ENCODE data around the gene SLC43A1.

SLC43A1 gene

GRCh38 chr11:57502376-57502775 is 13.1 kb downstream of the SLC43A1 start:
- no peak for ATAC-seq
- TF ChIP-seq OSR1 (CRISPR knock-in tag; IDR thresholded peaks at IDR 0.05) = no peak
- TF ChIP-seq TOX (CRISPR knock-in tag; IDR thresholded peaks at IDR 0.05; ENCODE audit: borderline replicate concordance) = no peak
- no peak for TF ChIP-seq PPARA (CRISPR knock-in tag; IDR thresholded peaks at IDR 0.05; ENCODE audit: borderline replicate concordance)
- TF ChIP-seq PATZ1 (CRISPR knock-in tag; IDR thresholded peaks at IDR 0.05; ENCODE audit: borderline replicate concordance) = no peak
- no peak for TF ChIP-seq SNAI2 (CRISPR knock-in tag; IDR thresholded peaks at IDR 0.05)
- no peak for TF ChIP-seq ISL1 (CRISPR knock-in tag; IDR thresholded peaks at IDR 0.05)
- TF ChIP-seq ESRRG (CRISPR knock-in tag; IDR thresholded peaks at IDR 0.05) = no peak

GRCh38 chr11:57501953-57502352 is 13.5 kb downstream of the SLC43A1 start:
- no peak for TF ChIP-seq TSHZ2 (CRISPR knock-in tag; IDR thresholded peaks at IDR 0.05)
- no peak for ATAC-seq

GRCh38 chr11:57500926-57501325 is 14.6 kb downstream of the SLC43A1 start:
- TF ChIP-seq TSHZ2 (CRISPR knock-in tag; IDR thresholded peaks at IDR 0.05) (no peak), ZC3H10 (CRISPR knock-in tag; IDR thresholded peaks at IDR 0.05) (no peak), CSRNP3 (CRISPR knock-in tag; IDR thresholded peaks at IDR 0.05) (no peak), POU6F1 (CRISPR knock-in tag; IDR thresholded peaks at IDR 0.05; ENCODE audit: borderline replicate concordance, low read depth) (no peak), ISL1 (CRISPR knock-in tag; IDR thresholded peaks at IDR 0.05) (no peak), PPARA (CRISPR knock-in tag; IDR thresholded peaks at IDR 0.05; ENCODE audit: borderline replicate concordance) (no peak), CSDC2 (CRISPR knock-in tag; IDR thresholded peaks at IDR 0.05) (no peak), ZFP3 (CRISPR knock-in tag; IDR thresholded peaks at IDR 0.05) (no peak), GLIS3 (CRISPR knock-in tag; IDR thresholded peaks at IDR 0.05) (no peak), ARNTL (CRISPR knock-in tag; IDR thresholded peaks at IDR 0.05; ENCODE audit: borderline replicate concordance, low read depth) (no peak), SNAI2 (CRISPR knock-in tag; IDR thresholded peaks at IDR 0.05) (no peak), PATZ1 (CRISPR knock-in tag; IDR thresholded peaks at IDR 0.05; ENCODE audit: borderline replicate concordance) (no peak), ZFP30 (CRISPR knock-in tag; IDR thresholded peaks at IDR 0.05) (no peak), BACH2 (CRISPR knock-in tag; IDR thresholded peaks at IDR 0.05; ENCODE audit: borderline replicate concordance) (no peak), ZNF8 (CRISPR knock-in tag; IDR thresholded peaks at IDR 0.05) (no peak), ZNF70 (CRISPR knock-in tag; IDR thresholded peaks at IDR 0.05) (no peak), TCF4 (CRISPR knock-in tag; IDR thresholded peaks at IDR 0.05; ENCODE audit: borderline replicate concordance) (no peak), ZNF565 (CRISPR knock-in tag; conservative IDR thresholded peaks at IDR 0.05; ENCODE audit: low read depth) (no peak), OSR1 (CRISPR knock-in tag; IDR thresholded peaks at IDR 0.05) (no peak), RARB (CRISPR knock-in tag; IDR thresholded peaks at IDR 0.05) (no peak)
- no peak for ATAC-seq
